ENCODE results near the gene PLXNA2.

The PLXNA2 gene

DNA sequence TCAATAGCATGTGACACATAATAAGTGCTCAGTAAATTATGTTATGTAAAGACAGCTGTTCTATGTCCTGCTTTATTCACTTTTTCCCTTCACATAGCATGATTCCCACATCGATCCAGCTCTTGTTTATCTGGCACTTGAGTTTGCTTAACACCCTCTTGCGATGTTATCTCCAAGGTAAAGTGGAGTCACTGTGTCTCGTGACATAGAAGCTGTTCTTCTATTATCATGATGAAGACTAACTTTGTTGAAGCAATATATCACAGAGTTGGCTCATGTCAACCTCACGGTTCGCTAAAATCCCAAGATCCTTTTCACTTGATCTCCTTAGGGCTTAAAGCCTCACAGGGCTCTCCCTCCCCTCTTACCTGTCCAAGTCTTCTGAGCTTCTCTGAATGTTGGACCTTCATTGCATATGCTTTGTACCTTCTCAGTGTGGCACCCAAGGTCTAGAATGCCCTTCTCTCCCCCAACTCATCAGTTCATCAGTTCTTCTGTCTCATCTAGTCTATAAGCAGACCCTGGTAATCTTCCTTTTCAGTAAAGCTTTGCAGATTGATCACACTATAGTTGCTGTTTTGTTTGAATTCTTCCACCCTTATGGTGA lies 38.0 kb downstream of the PLXNA2 start:
- peaks cover 9% of the 10 kb centered on the region for H3K36me3 ChIP-seq (replicated peaks; ENCODE audit: low read depth, low read length)
- no peaks in the 10 kb centered on the region for H3K27me3 ChIP-seq (ENCODE audit: low read depth, low read length)
- H3K9me3 ChIP-seq (ENCODE audit: insufficient read depth, low read length) = no peaks in the 10 kb centered on the region
- peaks cover 39% of the 10 kb centered on the region for H3K4me1 ChIP-seq (ENCODE audit: low read length)
- H3K9ac ChIP-seq (ENCODE audit: low read length) = no peak overlapping the region
- no peak overlapping the region for H3K4me2 ChIP-seq (ENCODE audit: low read length)
- H4K20me1 ChIP-seq (ENCODE audit: insufficient read depth, low read length) = no peaks in the 10 kb centered on the region
- peak overlapping the region; percentile 89; the same call in 1 of the 2 replicates for H3K27ac ChIP-seq (ENCODE audit: low read length)
- TF ChIP-seq, protein P1, sequence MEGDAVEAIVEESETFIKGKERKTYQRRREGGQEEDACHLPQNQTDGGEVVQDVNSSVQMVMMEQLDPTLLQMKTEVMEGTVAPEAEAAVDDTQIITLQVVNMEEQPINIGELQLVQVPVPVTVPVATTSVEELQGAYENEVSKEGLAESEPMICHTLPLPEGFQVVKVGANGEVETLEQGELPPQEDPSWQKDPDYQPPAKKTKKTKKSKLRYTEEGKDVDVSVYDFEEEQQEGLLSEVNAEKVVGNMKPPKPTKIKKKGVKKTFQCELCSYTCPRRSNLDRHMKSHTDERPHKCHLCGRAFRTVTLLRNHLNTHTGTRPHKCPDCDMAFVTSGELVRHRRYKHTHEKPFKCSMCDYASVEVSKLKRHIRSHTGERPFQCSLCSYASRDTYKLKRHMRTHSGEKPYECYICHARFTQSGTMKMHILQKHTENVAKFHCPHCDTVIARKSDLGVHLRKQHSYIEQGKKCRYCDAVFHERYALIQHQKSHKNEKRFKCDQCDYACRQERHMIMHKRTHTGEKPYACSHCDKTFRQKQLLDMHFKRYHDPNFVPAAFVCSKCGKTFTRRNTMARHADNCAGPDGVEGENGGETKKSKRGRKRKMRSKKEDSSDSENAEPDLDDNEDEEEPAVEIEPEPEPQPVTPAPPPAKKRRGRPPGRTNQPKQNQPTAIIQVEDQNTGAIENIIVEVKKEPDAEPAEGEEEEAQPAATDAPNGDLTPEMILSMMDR (IDR thresholded peaks at IDR 0.05; ENCODE audit: low read depth, low read length) = no peak
- TF ChIP-seq EZH2phosphoT487 (IDR thresholded peaks at IDR 0.05; ENCODE audit: low read depth) = no peak
- H3K4me3 ChIP-seq (ENCODE audit: low read length) = no peak overlapping the region
- peaks cover 5% of the 10 kb centered on the region for H3K79me2 ChIP-seq (ENCODE audit: low read length)
- H2AFZ ChIP-seq (ENCODE audit: low read depth, low read length) = no peak overlapping the region

DNA sequence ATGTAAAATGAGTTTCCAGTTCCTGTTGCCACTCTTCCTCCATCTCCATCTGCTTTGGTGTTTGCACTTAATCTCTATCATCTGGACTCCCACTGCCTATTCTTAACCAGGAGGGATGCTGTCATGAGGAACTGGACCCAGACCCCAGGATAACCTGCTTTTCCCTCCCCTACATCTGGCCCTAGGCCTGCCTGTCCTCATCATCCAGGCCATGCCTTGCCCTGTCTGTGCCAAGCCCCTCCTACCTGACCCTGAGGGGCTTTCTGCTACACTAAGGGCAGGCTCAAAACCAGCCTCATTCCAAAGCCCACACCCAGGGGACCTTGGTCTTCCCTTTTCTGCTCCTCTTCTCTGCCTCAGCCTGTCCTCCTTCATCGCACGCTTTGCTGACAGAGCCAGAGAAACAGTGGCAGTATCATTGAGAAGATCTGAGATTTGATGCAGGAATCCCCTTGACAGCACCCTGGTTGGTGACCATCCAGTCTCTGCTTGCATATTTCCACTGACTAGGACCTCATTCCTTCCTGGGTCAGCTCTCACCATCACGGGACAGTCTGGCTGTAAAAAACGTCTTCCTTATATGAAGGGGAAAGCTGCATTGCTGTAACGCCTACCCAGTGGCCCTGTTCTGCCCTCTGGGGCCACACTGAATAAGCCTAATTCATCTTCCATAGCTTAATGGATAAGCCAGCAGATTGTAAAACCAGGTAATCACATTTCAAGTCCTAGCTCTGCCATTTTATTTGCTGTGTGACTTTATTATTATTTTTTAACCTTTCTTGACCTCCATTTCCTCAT lies 38.8 kb downstream of the PLXNA2 start:
- Histone ChIP-seq H3K9ac (ENCODE audit: low read length) (peak overlapping the region; percentile 41; the same call in 1 of the 2 replicates), H3K27me3 (ENCODE audit: low read depth, low read length) (no peaks in the 10 kb centered on the region), H4K20me1 (ENCODE audit: insufficient read depth, low read length) (no peaks in the 10 kb centered on the region), H3K27ac (ENCODE audit: low read length) (peak overlapping the region; percentile 89), H3K36me3 (replicated peaks; ENCODE audit: low read depth, low read length) (peaks cover 9% of the 10 kb centered on the region), H3K4me2 (ENCODE audit: low read length) (peak overlapping the region; percentile 59), H3K4me1 (ENCODE audit: low read length) (peaks cover 39% of the 10 kb centered on the region), H3K4me3 (ENCODE audit: low read length) (no peak overlapping the region), H3K79me2 (ENCODE audit: low read length) (peaks cover 5% of the 10 kb centered on the region), H2AFZ (ENCODE audit: low read depth, low read length) (no peak overlapping the region), H3K9me3 (ENCODE audit: insufficient read depth, low read length) (no peaks in the 10 kb centered on the region)
- TF ChIP-seq EZH2phosphoT487 (IDR thresholded peaks at IDR 0.05; ENCODE audit: low read depth) = no peak
- TF ChIP-seq, protein P1 (IDR thresholded peaks at IDR 0.05; ENCODE audit: low read depth, low read length) = no peak

DNA sequence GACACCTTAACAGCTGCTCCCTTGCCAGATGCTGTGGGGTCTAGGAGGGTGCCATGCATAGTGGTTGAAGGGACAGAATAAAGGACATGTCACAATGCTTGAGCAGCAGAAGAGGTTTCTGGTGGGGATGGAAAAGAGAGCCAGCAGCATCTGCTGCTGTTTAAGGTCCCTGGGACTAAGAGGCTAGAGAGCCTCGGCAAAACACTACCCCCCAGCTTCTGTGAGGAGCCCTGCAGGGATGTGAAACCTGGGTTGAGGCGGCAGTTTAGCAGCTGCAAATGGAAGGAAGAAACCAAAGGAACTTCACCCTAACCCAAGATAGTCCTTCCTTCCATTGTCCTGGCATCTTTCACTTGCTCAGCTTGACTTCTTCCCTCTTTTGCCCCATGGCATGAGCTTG lies 39.4 kb downstream of the PLXNA2 start:
- H3K9ac ChIP-seq (ENCODE audit: low read length) = peak overlapping the region; percentile 62
- H3K9me3 ChIP-seq (ENCODE audit: insufficient read depth, low read length) = no peaks in the 10 kb centered on the region
- peaks cover 5% of the 10 kb centered on the region for H3K79me2 ChIP-seq (ENCODE audit: low read length)
- H3K4me2 ChIP-seq (ENCODE audit: low read length) = peak overlapping the region; percentile 59
- H4K20me1 ChIP-seq (ENCODE audit: insufficient read depth, low read length) = no peaks in the 10 kb centered on the region
- peaks cover 39% of the 10 kb centered on the region for H3K4me1 ChIP-seq (ENCODE audit: low read length)
- no peak overlapping the region for H2AFZ ChIP-seq (ENCODE audit: low read depth, low read length)
- H3K27me3 ChIP-seq (ENCODE audit: low read depth, low read length) = no peaks in the 10 kb centered on the region
- peak overlapping the region; percentile 89 for H3K27ac ChIP-seq (ENCODE audit: low read length)
- H3K36me3 ChIP-seq (replicated peaks; ENCODE audit: low read depth, low read length) = peaks cover 9% of the 10 kb centered on the region
- TF ChIP-seq, protein P1 (IDR thresholded peaks at IDR 0.05; ENCODE audit: low read depth, low read length) = peak; percentile 74
- TF ChIP-seq EZH2phosphoT487 (IDR thresholded peaks at IDR 0.05; ENCODE audit: low read depth) = no peak
- peak overlapping the region; percentile 3; the same call in 1 of the 2 replicates for H3K4me3 ChIP-seq (ENCODE audit: low read length)
